Measurements from ENCODE around the gene PPP1R36.
"Not testable (repeated sequence)": the region's sequence is repeated elsewhere in the genome, so short reads cannot be mapped to it uniquely, and the experiment has no call there.

Gene PPP1R36

GRCh38 chr14:64520699-64521098 lies 29.1 kb upstream of the PPP1R36 start:
- no peak for DNase-seq

- no peak for DNase-seq
These were observed 27.0 kb upstream of the PPP1R36 start for GRCh38 chr14:64522591-64523355.

DNA sequence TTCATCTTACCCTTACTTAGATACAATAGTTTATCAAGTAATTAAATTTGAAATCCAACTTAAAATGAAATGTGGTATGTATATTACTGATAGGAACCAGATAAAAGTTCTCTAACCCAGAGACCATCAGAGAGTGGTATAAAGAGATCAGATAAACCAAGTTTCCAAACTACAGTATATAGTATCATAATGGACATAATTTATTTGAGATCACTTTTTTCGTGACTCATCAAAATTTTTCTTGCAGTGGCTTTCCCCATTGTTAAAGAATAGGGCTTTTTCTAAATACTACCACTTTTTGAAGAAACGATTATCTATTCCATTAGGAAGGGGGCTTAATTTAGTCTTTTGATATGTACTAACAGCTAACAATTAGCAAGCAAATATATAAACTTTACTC lies 24.4 kb upstream of the PPP1R36 start:
- DNase-seq: no peak

GRCh38 chr14:64531567-64531966 lies 18.2 kb upstream of the PPP1R36 start:
- no peak for DNase-seq

- no peak for DNase-seq
These were observed 13.1 kb upstream of the PPP1R36 start for GRCh38 chr14:64536488-64537245.

GRCh38 chr14:64540208-64541202 lies 9.3 kb upstream of the PPP1R36 start, which contains the start of gene HSPA2:
Gene HSPA2 (plus strand): TSS chr14:64540741. CDS start chr14:64540850, 109 bp downstream.
- peak; percentile 96 for DNase-seq

GRCh38 chr14:64541261-64541971 lies 8.3 kb upstream of the PPP1R36 start:
- DNase-seq: no peak

GRCh38 chr14:64541972-64542835 lies 7.6 kb upstream of the PPP1R36 start:
- no peak for DNase-seq

- DNase-seq: no peak
These were observed 6.9 kb upstream of the PPP1R36 start for GRCh38 chr14:64542836-64543201.

DNA sequence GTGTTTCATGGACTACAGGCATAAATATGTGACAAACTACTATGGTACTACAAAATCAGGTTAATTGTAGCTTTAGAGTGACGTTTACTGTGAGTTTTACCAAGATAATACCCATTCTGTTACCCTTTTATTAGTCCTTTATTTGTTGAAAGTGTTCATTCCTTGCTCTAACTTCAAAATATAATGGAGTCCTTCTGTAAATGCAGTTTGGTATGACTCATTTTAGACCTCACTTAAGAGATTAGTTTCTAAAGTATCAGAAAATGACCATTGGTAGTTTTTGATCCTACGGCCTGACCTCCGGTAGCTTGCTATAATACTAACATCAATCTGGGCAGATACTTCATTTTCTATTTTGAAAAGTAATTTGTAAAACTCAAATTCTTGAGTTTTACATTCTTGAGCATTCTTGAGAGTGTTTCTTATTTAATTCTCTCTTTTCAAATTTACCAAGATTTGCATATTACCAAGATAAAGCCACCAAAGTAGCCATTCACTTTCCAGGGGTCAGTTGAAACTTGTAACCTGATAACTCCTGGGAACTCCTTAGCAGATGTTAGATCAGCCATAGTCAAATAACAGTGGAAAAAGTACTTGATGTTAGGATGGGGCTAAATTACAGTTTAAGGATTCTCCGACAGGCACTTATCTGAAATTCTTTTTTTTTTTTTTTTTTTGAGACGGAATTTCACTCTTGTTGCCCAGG lies 5.0 kb upstream of the PPP1R36 start:
- no peak for DNase-seq

GRCh38 chr14:64549016-64549415 lies 745 bp upstream of the PPP1R36 start:
- DNase-seq: no peak

GRCh38 chr14:64550621-64551333 lies 1.0 kb downstream of the PPP1R36 start:
- no peak for DNase-seq

GRCh38 chr14:64554556-64554955 lies 4.8 kb downstream of the PPP1R36 start:
- no peak for DNase-seq

DNA sequence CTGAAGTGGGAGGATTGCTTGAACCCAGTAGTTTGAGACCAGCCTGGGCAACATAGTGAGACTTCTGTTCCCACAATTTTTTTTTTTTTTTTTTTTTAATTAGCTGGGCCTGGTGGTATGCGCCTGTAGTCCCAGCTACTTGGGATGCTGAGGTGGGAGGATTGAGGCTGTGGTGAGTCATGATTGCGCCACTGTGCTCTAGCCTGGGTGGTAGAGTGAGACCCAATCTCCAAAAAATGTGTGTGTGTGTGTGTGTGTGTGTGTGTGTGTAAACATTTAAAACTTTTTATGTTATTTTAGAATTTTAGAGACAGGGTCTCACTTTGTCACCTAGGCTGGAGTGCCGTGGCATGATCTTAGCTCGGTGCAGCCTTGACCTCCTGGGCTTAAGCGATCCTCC lies 6.8 kb downstream of the PPP1R36 start:
- no peak for DNase-seq

DNA sequence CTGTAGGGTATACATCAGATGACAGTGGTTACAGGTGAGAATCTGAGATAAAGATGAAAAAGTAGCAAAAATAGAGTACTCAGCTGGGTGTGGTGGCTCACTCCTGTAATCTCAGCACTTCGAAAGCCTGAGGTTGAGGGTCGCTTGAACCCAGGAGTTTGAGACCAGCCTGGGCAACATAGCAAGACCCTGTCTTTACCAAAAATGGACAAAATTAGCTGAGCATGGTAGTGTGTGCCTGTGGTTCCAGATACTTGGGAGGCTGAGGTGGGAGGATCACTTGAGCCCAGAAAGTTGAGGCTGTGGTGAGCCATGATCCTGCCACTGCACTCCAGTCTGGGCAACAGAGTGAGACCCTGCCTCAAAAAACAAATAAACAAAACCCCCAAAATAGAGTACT lies 8.5 kb downstream of the PPP1R36 start:
- not testable (repeated sequence) for DNase-seq

DNA sequence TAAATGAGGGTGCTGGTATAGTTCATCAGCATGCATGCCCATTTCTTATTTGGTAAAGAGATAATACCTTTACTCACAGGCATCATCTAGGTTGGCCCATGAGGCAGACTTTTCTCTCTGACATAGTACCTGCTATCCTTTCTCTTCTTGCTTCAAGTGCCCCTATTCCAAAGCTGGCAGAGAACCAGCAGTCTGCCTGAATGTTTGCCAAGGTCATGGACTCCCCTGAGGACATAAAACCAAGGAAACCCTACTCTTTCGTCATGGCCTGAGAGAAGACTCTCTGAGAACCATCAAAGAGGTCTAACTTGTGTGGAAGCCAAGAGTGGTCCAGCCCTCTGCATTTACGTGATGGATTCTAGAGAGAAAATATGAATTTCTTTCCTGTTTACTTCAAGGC lies 11.9 kb downstream of the PPP1R36 start:
- DNase-seq: no peak

GRCh38 chr14:64562436-64562835 lies 12.7 kb downstream of the PPP1R36 start:
- DNase-seq: no peak

DNA sequence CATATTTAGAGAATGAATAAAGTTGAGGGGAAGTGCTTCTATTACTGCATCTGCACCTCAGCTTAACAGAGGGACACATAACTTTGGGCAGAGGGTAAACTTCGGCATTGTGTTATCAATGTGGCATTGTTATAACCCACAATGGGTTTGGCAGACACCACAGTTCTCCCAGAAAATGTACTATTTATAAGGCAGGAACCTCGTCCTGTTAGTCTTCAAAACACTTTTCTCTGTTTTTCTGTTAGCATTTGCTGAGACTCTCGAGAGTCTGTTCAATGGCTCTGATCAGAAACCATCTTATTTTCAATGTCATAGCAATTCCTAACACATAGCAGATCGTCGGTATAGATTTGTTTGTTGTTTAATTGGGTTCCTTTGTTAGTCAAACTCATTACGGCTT lies 13.9 kb downstream of the PPP1R36 start:
- DNase-seq: no peak

- no peak for DNase-seq
These were observed 16.9 kb downstream of the PPP1R36 start for GRCh38 chr14:64566651-64567122.

DNA sequence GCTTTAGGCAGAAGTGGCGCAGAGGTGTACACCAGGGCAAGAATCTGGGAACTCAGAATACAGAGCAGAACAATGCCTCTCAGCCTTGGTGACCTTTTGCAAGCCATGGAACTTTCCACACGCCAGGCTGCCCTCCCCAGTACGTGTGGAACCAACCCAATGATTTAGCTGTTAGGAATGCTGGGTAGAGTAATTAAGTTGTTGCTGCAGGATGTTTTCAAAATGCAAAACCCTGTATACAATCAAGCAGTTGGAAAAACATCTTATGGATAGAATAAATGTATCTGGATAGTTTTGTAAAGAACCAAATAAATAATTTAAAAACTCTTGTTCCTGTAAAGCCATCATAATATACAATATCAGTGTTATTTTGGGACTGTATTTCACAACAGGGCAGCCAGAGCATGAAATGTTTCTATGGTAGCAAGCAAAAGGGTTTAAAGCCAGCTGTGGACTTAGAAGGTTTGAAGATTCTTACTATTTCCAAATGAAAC lies 19.4 kb downstream of the PPP1R36 start:
- no peak for DNase-seq

All from stimulated activated naive CD4-positive, alpha-beta T cell treated with Interleukin-2 at 50 U/mL for 16 hours (primary cell).